GM21786 (cell line): ENCODE data around the gene CD70.
"Not testable (repeated sequence)": the region's sequence is repeated elsewhere in the genome, so short reads cannot be mapped to it uniquely, and the experiment has no call there.

Experiments used
- ATAC-seq: cut with Tn5 transposase; IDR thresholded peaks from one replicate; pipeline ENCODE4 v1.9.1; 2021; ENCODE audit not compliant: unreplicated experiment

CD70 gene

GRCh38 chr19:6572217-6572616 is 18.7 kb downstream of the CD70 start:
- ATAC-seq: no peak

- no peak for ATAC-seq
These were observed 19.8 kb downstream of the CD70 start for GRCh38 chr19:6571167-6571566.

- ATAC-seq: no peak
These were observed 20.2 kb downstream of the CD70 start for GRCh38 chr19:6570764-6571163.

GRCh38 chr19:6568816-6569215 is 22.1 kb downstream of the CD70 start:
- no peak for ATAC-seq

GRCh38 chr19:6568010-6568526 is 22.9 kb downstream of the CD70 start:
- no peak for ATAC-seq

GRCh38 chr19:6566727-6567126 is 24.2 kb downstream of the CD70 start:
- ATAC-seq: not testable (repeated sequence)

GRCh38 chr19:6564393-6564792 is 26.6 kb downstream of the CD70 start:
- ATAC-seq: no peak

- ATAC-seq: not testable (repeated sequence)
These were observed 28.5 kb downstream of the CD70 start for GRCh38 chr19:6562437-6562836.

GRCh38 chr19:6556480-6557195 is 34.3 kb downstream of the CD70 start:
- ATAC-seq: no peak

GRCh38 chr19:6556043-6556449 is 34.9 kb downstream of the CD70 start:
- no peak for ATAC-seq

GRCh38 chr19:6551607-6552450 is 39.1 kb downstream of the CD70 start:
- ATAC-seq: no peak

- no peak for ATAC-seq
These were observed 39.9 kb downstream of the CD70 start for GRCh38 chr19:6551091-6551490.

- ATAC-seq: not testable (repeated sequence)
These were observed 40.3 kb downstream of the CD70 start for GRCh38 chr19:6550679-6551078.

GRCh38 chr19:6543866-6544347 is 47.0 kb downstream of the CD70 start:
- ATAC-seq: no peak

GRCh38 chr19:6540918-6541689 is 49.8 kb downstream of the CD70 start:
- no peak for ATAC-seq

- no peak for ATAC-seq
These were observed 51.4 kb downstream of the CD70 start for GRCh38 chr19:6539514-6539913.
